Activated T-cell treated with anti-CD3 and anti-CD28 coated beads for 24 hours (primary cell): ENCODE measurements around the gene CPD.
"Not testable (repeated sequence)": the region's sequence is repeated elsewhere in the genome, so short reads cannot be mapped to it uniquely, and the experiment has no call there.

Experiments
- DNase-seq: peaks from one replicate; pipeline ENCODE4 v3.0.0-alpha.2; 2020; ENCODE audit warnings: low read depth

The CPD gene

DNA sequence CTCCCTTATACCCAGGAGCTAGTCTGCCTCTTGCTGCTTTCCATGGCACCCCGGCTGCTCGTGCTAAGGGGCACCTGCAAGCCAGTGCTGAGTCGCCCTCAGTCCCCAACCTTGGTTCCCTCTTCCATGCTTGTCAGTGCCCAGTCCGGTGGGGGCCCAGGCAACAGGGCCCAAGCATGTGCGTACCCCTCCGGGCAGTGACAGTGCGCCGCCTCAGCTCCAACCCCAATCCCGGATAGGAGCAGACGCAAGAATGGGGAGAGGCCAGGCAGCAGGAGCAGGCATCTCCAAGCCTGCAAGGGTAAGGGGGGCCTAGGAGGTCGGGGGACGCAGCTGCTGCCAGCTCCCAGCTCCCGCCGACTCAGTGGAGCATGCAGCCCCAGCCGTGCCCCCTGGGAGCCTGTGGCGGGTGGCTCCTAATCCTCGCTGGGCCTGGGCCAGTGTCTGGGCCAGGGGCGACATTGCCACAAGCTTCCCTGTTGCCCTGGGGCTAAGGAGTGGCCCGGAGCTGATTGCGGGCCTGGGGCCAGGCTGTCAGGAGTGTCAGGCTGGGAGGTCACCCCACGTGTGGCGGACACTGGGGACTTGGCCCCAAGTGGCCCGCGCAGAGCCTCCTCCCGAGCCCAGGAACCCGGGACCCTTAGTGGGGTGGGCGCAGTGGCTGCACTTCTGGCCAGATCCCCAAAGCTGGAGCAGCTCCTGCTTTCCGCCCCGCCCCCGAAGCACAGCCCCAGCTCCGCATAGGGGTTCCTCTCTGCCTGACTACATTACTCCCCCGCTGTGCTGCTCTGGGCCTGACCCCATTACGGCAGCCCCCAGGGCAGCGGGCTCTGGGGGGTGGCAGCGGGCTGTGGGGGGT, 9.8 kb downstream of the CPD start:
- DNase-seq, result no peak

DNA sequence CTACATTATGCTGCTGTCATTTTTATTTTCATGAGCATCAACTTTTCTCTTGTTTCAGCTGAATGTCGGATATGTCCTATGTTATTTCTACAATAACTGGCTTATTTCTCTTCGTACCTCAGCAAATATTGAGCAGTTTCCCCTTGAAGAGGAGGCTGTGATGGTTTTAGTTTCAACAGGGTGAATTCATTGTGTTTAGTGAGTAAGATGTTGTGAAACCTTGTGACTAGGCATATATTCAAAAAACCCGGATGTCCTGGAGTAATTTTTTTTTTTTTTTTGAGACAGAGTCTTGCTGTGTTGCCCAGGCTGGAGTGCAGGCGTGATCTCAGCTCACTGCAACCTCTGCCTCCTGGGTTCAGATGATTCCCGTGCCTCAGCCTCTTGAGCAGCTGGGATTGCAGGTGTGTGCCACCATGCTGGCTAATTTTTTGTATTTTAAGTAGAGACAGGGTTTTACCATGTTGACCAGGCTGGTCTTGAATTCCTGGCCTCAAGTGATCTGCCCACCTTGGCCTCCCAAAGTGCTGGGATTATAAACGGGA, 11.1 kb downstream of the CPD start:
- no peak for DNase-seq

DNA sequence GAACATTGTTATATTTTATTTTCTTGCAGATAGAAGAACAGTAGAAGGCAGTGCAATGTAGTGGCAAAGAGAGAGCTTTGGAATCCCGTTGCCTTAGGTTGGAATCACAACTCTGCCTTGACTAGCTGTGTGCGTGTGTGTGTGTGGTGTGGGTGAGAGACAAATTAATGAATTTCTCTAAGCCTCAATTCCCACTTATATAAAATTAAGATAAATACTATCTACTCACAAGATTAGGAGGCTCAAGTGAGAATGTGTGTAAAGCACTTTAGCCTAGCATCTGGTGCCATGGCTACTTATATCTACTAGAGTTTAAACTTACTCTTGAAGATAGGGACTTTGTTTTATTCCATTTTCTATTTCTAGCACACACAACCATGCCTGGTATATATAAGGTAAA, 12.8 kb downstream of the CPD start:
- DNase-seq, result no peak

DNA sequence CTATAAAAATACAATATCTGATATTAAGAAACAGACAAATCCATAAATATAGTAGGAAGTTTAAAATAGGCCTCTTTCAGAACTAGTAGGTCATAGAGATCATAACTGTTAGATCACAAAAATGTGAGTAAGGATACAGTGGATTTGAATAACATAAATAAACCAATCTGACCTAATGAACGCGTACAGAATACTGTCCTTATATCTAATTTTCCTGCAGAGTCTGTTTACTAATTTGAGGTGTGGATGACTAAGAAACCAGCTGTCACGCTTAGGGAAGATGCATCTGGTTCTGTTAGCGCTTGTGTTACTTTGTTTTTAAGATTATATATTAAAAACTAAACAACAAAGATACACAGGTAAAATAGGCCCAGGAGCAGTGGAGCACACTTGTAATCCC, 14.8 kb downstream of the CPD start:
- no peak for DNase-seq

DNA sequence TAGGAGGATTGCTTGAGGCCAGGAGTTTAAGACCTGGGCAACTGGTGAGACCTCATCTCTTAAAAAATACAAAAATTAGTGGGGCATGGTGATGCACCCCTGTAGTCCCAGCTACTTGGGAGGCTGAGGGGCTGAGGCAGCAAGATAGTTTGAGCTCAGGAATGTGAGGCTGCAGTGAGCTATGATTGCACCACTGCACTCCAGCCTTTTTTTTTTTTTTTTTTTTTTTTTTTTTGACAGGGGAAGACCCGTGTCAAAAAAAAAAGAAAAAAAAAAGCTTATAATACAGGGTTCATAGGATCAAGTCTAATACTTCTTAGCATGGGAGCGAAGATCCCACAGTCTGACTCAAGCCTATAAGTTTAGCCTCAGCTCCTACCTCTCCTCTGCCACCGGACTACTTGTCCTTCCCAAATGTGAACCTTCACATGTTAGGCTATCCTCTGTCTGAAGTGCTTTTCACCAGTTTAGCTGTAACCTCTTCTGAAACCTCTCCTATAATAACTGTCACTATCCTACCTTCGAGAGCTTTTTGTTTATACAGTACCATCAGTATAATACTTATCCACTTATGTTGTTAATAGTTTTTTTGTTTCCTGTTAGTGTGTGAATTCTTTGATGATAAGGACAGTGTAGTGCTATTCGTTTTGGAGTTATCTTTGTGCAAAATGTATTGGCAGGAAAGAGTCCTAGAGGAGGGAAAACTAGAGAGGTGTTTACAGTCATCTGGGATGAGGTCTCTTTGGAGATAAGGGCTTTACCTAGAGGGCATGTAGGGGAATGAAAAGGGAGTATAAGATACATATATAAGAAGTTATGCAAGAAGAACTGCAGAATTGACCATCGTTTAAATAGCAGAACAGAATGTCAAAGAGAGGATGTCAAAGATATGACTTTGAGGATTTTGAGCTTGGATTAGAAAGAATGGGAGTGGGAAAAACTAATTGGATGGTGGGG, 15.5 kb downstream of the CPD start:
- DNase-seq, result no peak

DNA sequence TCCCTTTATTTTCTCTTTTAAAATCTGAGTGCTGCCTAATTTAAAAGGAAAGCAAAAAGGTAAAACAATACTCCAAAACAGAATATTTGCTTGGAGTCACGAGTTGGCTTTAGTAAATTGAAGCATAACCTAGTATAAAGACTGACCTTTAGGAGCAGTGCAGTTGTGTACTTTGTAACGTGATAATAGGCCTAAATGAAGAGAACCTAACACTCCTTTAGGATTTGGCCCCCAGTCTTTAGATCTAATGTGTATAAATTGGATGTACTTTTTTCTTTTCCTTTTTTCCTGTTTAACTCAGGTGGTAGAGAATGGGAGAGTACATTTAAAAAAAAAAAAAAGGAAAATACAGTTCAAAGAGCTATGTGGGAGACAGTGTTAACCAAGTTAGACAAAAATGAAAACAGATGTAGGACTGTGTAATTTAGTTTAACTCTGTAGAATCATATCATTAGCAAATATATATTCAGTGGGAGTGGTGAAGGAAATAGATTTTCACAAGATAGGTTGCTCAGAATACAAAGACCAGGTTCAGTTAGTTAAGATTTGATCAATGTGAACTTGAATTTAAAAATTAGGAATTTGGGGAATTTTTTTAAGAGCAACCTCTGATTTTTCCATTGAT, 16.8 kb downstream of the CPD start:
- DNase-seq, result no peak

DNA sequence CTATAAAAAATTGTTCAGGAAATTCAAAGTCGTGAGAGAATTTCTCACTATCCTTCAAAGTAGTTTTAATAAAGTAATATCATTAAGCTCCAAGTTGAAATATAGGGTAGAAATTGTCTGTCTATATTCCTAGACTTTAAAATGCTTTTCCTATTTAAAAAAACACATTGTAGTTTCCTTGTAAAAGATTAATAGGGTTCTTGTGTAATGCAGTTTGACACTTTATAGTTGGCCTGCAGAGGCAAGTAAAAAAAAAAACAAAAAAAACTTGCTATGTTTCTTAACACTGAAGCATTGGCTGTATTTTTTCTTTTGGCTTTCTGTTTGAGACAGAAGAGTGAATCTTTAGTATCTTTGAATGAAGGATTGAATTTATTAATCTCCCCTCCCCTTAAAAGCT, 17.4 kb downstream of the CPD start:
- no peak for DNase-seq

DNA sequence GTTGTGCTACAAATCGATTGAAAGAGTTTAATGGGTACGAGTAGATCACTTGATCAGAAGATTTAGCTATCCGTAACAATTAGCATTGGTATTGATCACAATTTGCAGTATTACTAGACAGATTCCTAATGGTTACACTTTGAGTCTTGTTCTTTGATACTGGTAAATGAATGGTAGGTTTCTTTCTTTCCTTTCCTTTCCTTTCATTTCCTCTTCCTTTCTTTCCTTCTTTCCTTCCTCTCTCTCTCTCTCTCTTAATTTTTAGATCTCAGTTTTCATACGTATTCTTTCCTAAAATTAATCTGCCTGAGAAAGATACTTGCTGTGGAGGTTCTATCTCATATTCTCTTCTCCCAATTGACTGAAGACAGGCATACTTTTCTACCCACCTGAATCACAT, 17.9 kb downstream of the CPD start:
- DNase-seq, result no peak

DNA sequence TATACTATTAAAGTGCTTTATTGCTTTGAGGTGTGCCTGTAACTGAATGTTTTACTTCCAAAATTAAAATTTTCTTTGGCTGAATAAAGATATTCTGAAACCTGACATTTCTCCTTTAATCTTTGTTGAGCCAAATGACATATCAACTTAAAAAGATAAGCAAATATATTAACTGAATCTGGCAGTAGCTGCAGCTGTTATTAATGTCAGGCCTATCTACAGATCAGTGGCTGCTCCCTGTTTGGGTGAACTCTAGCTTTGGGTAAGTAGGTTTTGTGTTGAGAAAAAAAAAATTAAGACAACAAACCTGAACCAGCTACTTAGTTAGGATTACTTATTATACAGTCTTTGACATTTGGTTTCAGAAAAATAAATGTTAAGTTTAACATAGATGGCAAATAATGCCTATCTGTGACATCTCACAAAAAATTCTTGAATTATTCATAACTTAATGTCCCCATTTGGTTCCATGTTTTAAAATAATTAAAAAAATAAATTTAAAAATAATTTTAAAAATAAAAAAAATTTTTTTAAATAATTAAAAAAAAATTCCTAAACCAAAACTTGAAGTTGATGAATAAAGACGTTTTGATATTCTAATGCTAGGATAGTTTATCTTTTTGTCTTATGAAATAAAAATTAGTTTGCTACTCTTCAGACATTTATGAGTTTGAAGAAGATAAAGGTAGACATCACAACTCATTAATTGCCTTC, 19.8 kb downstream of the CPD start:
- no peak for DNase-seq

DNA sequence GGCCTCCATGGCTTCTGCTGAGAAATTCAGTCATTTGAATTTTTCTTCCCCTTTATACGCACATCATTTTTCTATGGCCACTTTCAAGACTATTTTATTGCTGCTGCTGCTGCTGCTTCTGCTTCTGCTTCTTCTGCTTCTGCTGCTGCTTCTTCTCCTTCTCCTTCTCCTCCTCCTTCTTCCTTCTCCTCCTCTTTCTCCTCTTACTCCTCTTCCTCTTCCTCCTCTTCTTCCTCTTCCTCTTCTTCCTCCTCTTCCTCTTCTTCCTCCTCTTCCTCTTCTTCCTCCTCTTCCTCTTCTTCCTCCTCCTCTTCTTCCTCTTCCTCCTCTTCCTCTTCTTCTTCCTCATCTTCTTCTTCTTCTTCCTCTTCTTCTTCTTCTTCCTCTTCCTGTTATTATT, 22.4 kb downstream of the CPD start:
- DNase-seq, result no peak

DNA sequence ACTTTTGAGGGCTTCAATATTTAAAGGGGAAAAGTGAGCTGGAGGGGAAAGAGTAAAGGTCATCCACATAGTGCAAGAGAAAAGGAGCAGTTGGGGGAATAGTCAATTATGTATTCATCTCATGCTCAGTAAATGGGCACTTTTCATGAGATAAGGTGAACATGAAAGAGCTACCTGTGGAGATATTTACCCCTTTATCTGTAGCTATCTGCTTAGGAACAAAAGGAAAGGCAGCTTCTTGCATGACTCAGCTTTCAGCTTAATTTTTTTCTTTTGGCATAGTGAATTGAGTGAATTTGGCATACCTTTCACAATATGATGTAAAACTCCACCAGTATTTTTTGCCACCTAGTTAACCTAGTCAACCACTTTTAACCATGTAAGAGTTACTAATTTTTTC, 26.4 kb downstream of the CPD start:
- DNase-seq, result no peak

DNA sequence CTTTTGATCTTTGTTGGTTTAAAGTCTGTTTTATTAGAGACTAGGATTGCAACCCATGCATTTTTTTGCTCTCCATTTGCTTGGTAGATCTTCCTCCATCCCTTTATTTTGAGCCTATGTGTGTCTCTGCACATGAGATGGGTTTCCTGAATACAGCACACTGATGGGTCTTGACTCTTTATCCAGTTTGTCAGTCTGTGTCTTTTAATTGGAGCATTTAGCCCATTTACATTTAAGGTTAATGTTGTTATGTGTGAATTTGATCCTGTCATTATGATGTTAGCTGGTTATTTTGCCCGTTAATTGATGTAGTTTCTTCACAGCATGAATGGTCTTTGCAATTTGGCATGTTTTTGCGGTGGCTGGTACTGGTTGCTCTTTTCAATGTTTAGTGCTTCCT, 31.9 kb downstream of the CPD start:
- DNase-seq, result not testable (repeated sequence)

DNA sequence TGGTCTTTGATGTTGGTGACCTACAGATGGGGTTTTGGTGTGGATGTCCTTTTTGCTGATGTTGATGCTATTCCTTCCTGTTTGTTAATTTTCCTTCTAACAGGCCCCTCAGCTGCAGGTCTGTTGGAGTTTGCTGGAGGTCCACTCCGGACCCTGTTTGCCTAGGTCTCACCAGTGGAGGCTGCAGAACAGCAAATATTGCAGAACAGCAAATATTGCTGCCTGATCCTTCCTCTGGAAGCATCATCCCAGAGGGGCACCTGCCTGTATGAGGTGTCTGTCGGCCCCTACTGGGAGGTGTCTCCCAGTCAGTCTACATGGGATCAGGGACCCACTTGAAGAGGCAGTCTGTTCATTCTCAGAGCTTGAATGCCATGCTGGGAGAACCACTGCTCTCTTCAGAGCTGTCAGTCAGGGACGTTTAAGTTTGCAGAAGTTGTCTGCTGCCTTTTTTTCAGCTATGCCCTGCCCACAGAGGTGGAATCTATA, 33.3 kb downstream of the CPD start:
- not testable (repeated sequence) for DNase-seq

DNA sequence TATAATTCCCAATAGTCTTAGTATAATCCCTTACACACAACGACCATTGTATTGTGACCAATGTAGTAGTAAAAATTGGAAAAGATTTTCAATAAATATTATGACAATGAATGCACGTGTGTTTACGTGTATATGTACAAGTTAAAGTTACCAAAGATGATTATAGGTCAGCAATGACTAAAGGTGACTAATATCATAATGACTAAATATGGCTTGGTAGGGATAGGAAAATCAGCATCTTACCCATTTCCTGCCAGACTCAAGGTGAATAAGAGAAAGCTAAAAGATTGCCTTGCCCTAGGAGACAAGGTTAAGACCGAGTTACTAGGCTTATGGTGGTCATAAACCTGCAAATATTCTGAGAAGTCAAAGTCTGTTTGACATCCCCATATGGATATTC, 34.4 kb downstream of the CPD start:
- DNase-seq, result no peak

DNA sequence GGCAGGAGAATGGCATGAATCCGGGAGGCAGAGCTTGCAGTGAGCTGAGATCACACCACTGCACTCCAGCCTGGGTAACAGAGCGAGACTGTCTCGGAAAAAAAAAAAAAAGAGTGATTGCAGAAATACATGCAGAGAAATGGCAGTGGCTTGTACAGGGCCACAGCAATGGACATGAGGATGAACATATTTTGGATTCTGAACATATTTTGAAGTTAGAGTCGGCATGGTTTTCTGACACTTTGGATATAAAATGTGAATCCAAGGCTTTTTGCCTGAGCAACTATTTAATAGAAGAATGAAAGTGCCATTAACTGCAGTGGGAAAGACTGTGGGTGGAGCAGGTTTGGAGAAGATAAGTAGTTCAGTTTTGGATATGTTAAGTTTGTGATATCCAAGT, 35.8 kb downstream of the CPD start:
- DNase-seq, result no peak

DNA sequence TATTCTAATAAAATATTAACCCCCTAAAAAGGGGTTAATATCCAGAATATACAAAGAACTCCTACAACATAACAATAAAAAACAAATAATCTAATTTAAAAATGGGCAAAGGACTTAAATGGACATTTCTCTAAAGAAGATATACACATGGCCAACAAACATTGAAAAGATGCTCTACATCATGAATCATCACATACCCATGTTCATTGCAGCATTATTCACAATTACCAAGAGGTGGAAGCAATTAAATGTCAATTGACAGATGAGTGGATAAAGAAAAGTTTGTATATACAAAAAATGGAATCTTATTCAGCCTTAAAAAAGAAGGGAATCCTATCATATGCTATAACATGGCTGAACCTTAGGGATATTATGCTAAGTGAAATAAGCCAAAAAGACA, 36.8 kb downstream of the CPD start:
- DNase-seq, result no peak

DNA sequence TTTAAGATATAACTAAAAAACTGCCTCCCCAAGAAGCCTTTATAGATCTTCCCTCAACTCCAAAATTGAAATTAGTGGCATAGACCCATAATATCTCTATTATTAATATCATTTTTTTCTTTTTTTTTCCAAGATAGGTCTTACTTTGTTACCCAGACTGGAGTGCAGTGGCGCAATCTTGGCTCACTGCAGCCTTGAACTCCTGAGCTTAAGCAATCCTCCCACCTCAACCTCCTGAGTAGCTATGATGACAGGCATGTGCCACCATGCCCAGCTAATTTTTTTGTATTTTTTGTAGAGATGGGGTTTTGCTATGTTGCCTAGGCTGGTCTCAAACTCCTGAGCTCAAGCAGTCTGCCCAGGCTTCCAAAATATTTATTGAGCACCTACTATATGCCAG, 39.3 kb downstream of the CPD start:
- DNase-seq, result not testable (repeated sequence)

DNA sequence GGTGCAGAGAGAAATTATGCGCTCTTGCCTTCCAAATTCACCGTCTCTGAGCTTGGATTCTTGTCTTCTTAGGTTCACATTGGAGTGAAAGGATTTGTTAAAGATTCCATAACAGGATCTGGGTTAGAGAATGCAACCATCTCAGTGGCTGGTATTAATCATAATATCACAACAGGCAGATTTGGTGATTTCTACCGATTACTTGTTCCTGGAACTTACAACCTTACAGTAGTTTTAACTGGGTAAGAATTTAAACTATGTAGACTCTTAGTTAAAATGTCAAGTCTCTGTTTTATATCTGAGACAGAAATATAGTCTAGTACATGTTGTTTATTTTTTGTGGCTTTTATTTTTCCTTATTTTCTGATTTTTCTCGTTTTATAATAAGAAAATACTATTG, 42.9 kb downstream of the CPD start:
- no peak for DNase-seq

DNA sequence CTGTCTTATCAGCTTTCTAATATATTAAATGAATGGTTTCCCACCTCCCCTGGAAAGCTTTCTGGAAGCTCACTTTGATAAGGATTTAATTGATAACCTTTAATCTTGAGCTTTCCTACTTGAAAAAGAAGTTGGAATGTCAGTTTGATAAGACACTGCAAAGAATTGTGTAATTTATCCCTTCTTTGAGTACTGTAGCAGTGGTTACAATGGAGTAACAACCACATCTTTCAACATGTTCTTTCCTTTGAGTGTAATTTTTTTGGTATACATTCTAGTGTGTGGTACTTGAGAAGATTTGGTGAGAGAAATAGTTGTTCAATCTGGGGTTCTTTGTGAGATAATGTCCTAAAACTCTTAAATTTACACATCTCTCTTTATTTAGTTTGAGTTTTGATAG, 43.4 kb downstream of the CPD start:
- no peak for DNase-seq

DNA sequence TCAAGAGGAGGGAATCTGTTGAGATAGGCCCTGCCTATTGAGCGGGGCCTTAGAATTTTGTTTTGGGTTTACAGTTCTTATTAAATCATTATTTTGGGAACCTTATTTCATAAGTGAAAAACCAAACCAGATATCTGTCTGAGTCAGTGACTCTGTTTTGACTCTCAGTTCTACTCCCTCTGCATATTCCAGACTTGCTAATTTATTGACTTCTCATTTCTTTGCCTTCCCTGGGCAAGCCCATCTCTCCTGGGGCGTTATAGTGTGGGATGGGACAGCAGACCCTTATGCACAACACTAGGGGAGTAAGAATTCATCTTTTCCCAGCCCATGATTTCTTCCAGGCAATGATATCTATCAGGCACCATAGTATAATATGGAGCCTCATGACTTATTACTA, 45.7 kb downstream of the CPD start:
- no peak for DNase-seq

DNA sequence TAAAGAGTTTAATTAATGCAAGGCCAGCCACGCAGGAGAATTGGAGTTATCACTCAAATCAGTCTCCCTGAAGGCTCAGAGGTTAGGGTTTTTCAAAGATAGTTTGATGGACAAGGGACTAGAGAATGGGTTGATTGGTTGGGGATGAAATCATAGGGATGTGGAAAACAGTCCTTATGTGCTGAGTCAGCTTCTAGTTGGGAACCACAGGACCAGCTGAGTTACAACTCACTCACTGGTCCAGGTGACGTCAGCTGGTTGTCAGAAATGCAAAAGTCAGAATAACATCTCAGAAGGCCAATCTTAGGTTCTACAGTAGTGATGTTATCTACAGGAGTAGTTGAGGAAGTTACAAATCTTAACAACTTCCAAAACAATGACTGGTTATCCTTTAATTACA, 47.6 kb downstream of the CPD start:
- no peak for DNase-seq

DNA sequence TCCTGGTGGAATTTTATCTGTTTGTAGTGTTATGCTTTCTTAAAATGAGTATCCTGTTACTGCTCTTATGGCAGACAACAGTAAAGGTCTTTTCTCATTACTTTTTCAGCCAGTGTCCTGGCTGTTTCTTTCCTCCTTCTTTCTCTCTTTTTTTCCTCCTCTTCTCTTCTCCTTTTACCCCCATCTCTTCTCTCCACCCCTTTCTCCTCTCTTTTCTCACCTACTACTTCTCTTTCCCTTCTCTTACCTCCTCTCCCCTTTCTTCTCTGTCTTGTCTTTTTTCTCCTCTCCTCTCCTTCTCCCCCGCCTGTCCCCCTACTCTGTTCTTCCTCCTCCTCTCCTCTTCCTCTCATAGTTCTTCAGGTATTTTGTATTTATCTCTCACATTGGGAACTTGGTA, 48.9 kb downstream of the CPD start:
- no peak for DNase-seq
